SK-N-SH (cell line): ENCODE results near the gene P2RY8. TPM values are rescaled to one million over a fixed set of nuclear protein-coding genes. Genes with fewer than 3 reads are reported as not detected.

ENCODE experiments used
- CTCF ChIA-PET: fragments of 300-600, 350-600 bp; formaldehyde crosslinking; extraction: SDS; loops from one replicate; lab custom pipeline; 2021; lab: Yijun Ruan, JAX
- POLR2A ChIA-PET: fragments of 350-600 bp; sonication (Branson Sonifier 250); formaldehyde crosslinking; extraction: SDS; loops from one replicate; lab custom pipeline; 2020; ENCODE audit warnings: antibody characterized with exemption, inconsistent platforms; lab: Yijun Ruan, JAX
- DNase-seq: peaks from one replicate; pipeline ENCODE4 v3.0.0; 2012
- H2AFZ ChIP-seq: fragments of 200-600 bp; sonication (generic); 2 replicates; pipeline ENCODE4 v1.8.1; 2016; ENCODE audit warnings: antibody characterized with exemption, mild to moderate bottlenecking, low read depth
- H3F3A ChIP-seq: fragments of 200-600 bp; sonication (generic); replicated peaks from 2 replicates; pipeline ENCODE3; 2016; ENCODE audit warnings: antibody characterized with exemption, mild to moderate bottlenecking; ENCODE audit not compliant: insufficient read depth
- H3K27ac ChIP-seq, 2 experiments: fragments of 200-500 bp in 1 of 2; fragments of 200-600 bp in 1 of 2; sonication (Bioruptor generic) in 1 of 2; sonication (generic), shearing (Covaris generic) in 1 of 2; 2 replicates each; pipeline versions ENCODE4 v1.5.1 to v1.6.1; 2014 to 2016; ENCODE audit warnings: low read depth in 2 of 2, inconsistent platforms in 1 of 2, low read length in 1 of 2, mild to moderate bottlenecking in 1 of 2, mixed read lengths in 1 of 2
- H3K27me3 ChIP-seq: fragments of 200-600 bp; sonication (generic), shearing (Covaris generic); 2 replicates; pipeline ENCODE4 v1.6.1; 2016; ENCODE audit warnings: mixed run types; ENCODE audit not compliant: insufficient read depth
- H3K36me3 ChIP-seq, 2 experiments: fragments of 200-500 bp in 1 of 2; fragments of 200-600 bp in 1 of 2; sonication (Bioruptor generic) in 1 of 2; sonication (generic) in 1 of 2; replicated peaks in 1 of 2; 2 replicates each; pipeline versions ENCODE3 to v1.5.1; 2014 to 2016; ENCODE audit warnings: low read length in 1 of 2, mild to moderate bottlenecking in 1 of 2; ENCODE audit not compliant: insufficient read depth in 2 of 2, control insufficient read depth in 1 of 2
- H3K4me1 ChIP-seq, 2 experiments: fragments of 200-500 bp in 1 of 2; fragments of 200-600 bp in 1 of 2; sonication (Bioruptor generic) in 1 of 2; sonication (generic), shearing (Covaris generic) in 1 of 2; 2 replicates each; pipeline versions ENCODE4 v1.5.1 to v1.6.1; 2014 to 2016; ENCODE audit warnings: low read depth in 1 of 2, low read length in 1 of 2, mixed run types in 1 of 2; ENCODE audit not compliant: insufficient read depth in 2 of 2, control insufficient read depth in 1 of 2
- H3K4me2 ChIP-seq: fragments of 200-600 bp; sonication (generic), shearing (Covaris generic); 2 replicates; pipeline ENCODE4 v1.6.1; 2017; ENCODE audit warnings: mixed run types
- H3K4me3 ChIP-seq, 2 experiments: fragments of 200-500 bp in 1 of 2; fragments of 200-600 bp in 1 of 2; sonication (Bioruptor generic) in 1 of 2; sonication (generic), shearing (Covaris generic) in 1 of 2; 2 replicates each; pipeline versions ENCODE4 v1.5.1 to v1.8.1; 2014 to 2016; ENCODE audit warnings: low read depth in 2 of 2, inconsistent platforms in 1 of 2, low read length in 1 of 2, mild to moderate bottlenecking in 1 of 2, mixed read lengths in 1 of 2, moderate library complexity in 1 of 2
- H3K79me2 ChIP-seq: fragments of 200-600 bp; sonication (generic); 2 replicates; pipeline ENCODE4 v1.8.1; 2017; ENCODE audit warnings: mild to moderate bottlenecking; ENCODE audit not compliant: insufficient read depth
- H3K9ac ChIP-seq: fragments of 200-600 bp; sonication (generic); 2 replicates; pipeline ENCODE4 v1.6.1; 2017; ENCODE audit warnings: mixed run types
- H3K9me2 ChIP-seq: fragments of 200-600 bp; sonication (generic); 2 replicates; pipeline ENCODE4 v1.6.1; 2017; ENCODE audit warnings: mixed run types
- H3K9me3 ChIP-seq: fragments of 200-600 bp; sonication (generic); 2 replicates; pipeline ENCODE4 v1.6.1; 2017; ENCODE audit warnings: mixed run types, mild to moderate bottlenecking, moderate library complexity
- H4K20me1 ChIP-seq: fragments of 200-600 bp; sonication (generic); 2 replicates; pipeline ENCODE4 v1.6.1; 2017; ENCODE audit warnings: mild to moderate bottlenecking, mixed run types; ENCODE audit not compliant: insufficient read depth
- ELF1 ChIP-seq: IDR thresholded peaks from 2 replicates; pipeline ENCODE4 v1.4.0; 2012
- EZH2phosphoT487 ChIP-seq: fragments of 200-600 bp; sonication (generic); IDR thresholded peaks from 2 replicates; pipeline ENCODE4 v1.6.1; 2017; ENCODE audit warnings: low read depth, mixed run types, mild to moderate bottlenecking, antibody characterized with exemption, moderate library complexity, borderline replicate concordance
- FOSL2 ChIP-seq: IDR thresholded peaks from 2 replicates; pipeline ENCODE4 v1.4.0; 2012; ENCODE audit warnings: low read depth, mild to moderate bottlenecking, moderate library complexity, borderline replicate concordance
- FOXJ3 ChIP-seq: sonication (generic); formaldehyde crosslinking; IDR thresholded peaks from 2 replicates; pipeline ENCODE4 v1.5.1; 2020; ENCODE audit warnings: mild to moderate bottlenecking, missing genetic modification reagents
- GATA2 ChIP-seq: sonication (generic); formaldehyde crosslinking; IDR thresholded peaks from 2 replicates; pipeline ENCODE4 v1.5.0; 2020; ENCODE audit warnings: mild to moderate bottlenecking, missing genetic modification reagents
- IRF3 ChIP-seq: fragments of 150-350 bp; IDR thresholded peaks from 2 replicates; pipeline ENCODE4 v1.6.1; 2016; ENCODE audit warnings: mild to moderate bottlenecking, low read depth, low read length
- JUND ChIP-seq: IDR thresholded peaks from 2 replicates; pipeline ENCODE4 v1.4.0; 2012
- MAX ChIP-seq: IDR thresholded peaks from 2 replicates; pipeline ENCODE4 v1.4.0; 2012; ENCODE audit warnings: low read depth
- MXI1 ChIP-seq: IDR thresholded peaks from 2 replicates; pipeline ENCODE4 v1.6.1; 2012; ENCODE audit warnings: mild to moderate bottlenecking, low read depth, low read length, improper control_type of control experiment
- NFIC ChIP-seq: IDR thresholded peaks from 2 replicates; pipeline ENCODE4 v1.4.0; 2012; ENCODE audit warnings: borderline replicate concordance
- NRF1 ChIP-seq: IDR thresholded peaks from 2 replicates; pipeline ENCODE4 v1.6.1; 2012; ENCODE audit warnings: low read depth, mild to moderate bottlenecking, low read length
- POLR2AphosphoS5 ChIP-seq: IDR thresholded peaks from 2 replicates; pipeline ENCODE4 v1.6.1; 2012; ENCODE audit warnings: low read depth, low read length
- RAD21 ChIP-seq: IDR thresholded peaks from 2 replicates; pipeline ENCODE4 v1.6.1; 2012; ENCODE audit warnings: mild to moderate bottlenecking, low read length
- REST ChIP-seq: IDR thresholded peaks from 2 replicates; pipeline ENCODE4 v1.6.1; 2012; ENCODE audit warnings: mild to moderate bottlenecking, low read depth, low read length, moderate library complexity
- RFX5 ChIP-seq: IDR thresholded peaks from 2 replicates; pipeline ENCODE4 v1.6.1; 2012; ENCODE audit warnings: mild to moderate bottlenecking, improper control_type of control experiment, low read length
- RXRA ChIP-seq: IDR thresholded peaks from 2 replicates; pipeline ENCODE4 v1.4.0; 2012; ENCODE audit warnings: low read depth, mild to moderate bottlenecking, borderline replicate concordance
- SMC3 ChIP-seq: IDR thresholded peaks from 2 replicates; pipeline ENCODE4 v1.6.1; 2012; ENCODE audit warnings: low read depth, low read length, improper control_type of control experiment
- USF1 ChIP-seq: IDR thresholded peaks from 2 replicates; pipeline ENCODE4 v1.4.0; 2012; ENCODE audit warnings: low read depth, borderline replicate concordance
- USF2 ChIP-seq: fragments of 150-350 bp; IDR thresholded peaks from 2 replicates; pipeline ENCODE4 v1.6.1; 2017; ENCODE audit warnings: antibody characterized with exemption, low read length, low read depth, borderline replicate concordance
- WGBS: methylation state at CpG from one replicate; pipeline ENCODE4 v1.1.6; 2017; ENCODE audit warnings: low lambda C conversion rate; 5-methylcytosine and 5-hydroxymethylcytosine counted together
- polyA plus RNA-seq, 3 experiments: library from polyadenylated mRNA; depleted of rRNA; stranded (reverse); fragments of >200 nt; gene quantifications; 2 replicates each; pipeline ENCODE4 v1.2.3, GENCODE V29; 2012

Gene P2RY8
- polyA plus RNA-seq, 1 of the 3 experiments (the other 2 are of a cell fraction), result 0.08 TPM

GRCh38 chrX:1506916-1507315 is 30.1 kb downstream of the P2RY8 start:
- no peak for DNase-seq
- H4K20me1 ChIP-seq, result no peaks in the 10 kb centered on the region

GRCh38 chrX:1502853-1503252 is 34.1 kb downstream of the P2RY8 start:
- CTCF ChIA-PET, result no interaction called here
- no peaks in the 10 kb centered on the region for H4K20me1 ChIP-seq
- DNase-seq, result no peak
- 42% methylated on average over 7 of the region's 8 CpGs for WGBS
- H3K4me3 ChIP-seq, result no peak overlapping the region
- H3F3A ChIP-seq, result no peaks in the 10 kb centered on the region
- POLR2A ChIA-PET, result no interaction called here
- no peak overlapping the region for H3K9ac ChIP-seq
- no peak overlapping the region for H3K4me2 ChIP-seq
- no peaks in the 10 kb centered on the region for H3K36me3 ChIP-seq
- no peaks in the 10 kb centered on the region for H3K79me2 ChIP-seq
- H2AFZ ChIP-seq, result no peak overlapping the region
- H3K9me2 ChIP-seq, result no peaks in the 10 kb centered on the region
- H3K4me1 ChIP-seq, result no peaks in the 10 kb centered on the region
- TF ChIP-seq GATA2 (CRISPR knock-in tag), result no peak
- no peak for TF ChIP-seq USF1
- no peak for TF ChIP-seq POLR2AphosphoS5
- TF ChIP-seq USF2, result no peak
- no peak for TF ChIP-seq MAX
- TF ChIP-seq SMC3, result no peak
- no peak for TF ChIP-seq RXRA
- no peak for TF ChIP-seq FOXJ3
- TF ChIP-seq ELF1, result no peak
- no peak for TF ChIP-seq REST
- no peak for TF ChIP-seq JUND
- H3K9me3 ChIP-seq, result no peaks in the 10 kb centered on the region
- H3K27ac ChIP-seq, result no peak overlapping the region
- no peaks in the 10 kb centered on the region; the same call in 1 of the 2 replicates for H3K27me3 ChIP-seq

More at GRCh38 chrX:1506916-1507315, 30.1 kb downstream of the P2RY8 start:
- POLR2A ChIA-PET, result no interaction called here
- peaks cover 6% of the 10 kb centered on the region; the same call in 1 of the 2 replicates for H3K27me3 ChIP-seq
- no peaks in the 10 kb centered on the region for H3K4me1 ChIP-seq
- CTCF ChIA-PET, result no interaction called here
- H3K4me3 ChIP-seq, result no peak overlapping the region
- no peak for TF ChIP-seq SMC3
- no peak for TF ChIP-seq RAD21
- TF ChIP-seq MXI1, result no peak
- no peak for TF ChIP-seq IRF3
- no peak for TF ChIP-seq FOXJ3
- no peak for TF ChIP-seq USF2
- no peak for TF ChIP-seq NRF1
- no peak for TF ChIP-seq NFIC
- TF ChIP-seq ELF1, result no peak
- TF ChIP-seq EZH2phosphoT487, result no peak
- TF ChIP-seq FOSL2, result no peak
- TF ChIP-seq RFX5, result no peak
- H3K9me3 ChIP-seq, result no peaks in the 10 kb centered on the region
- no peaks in the 10 kb centered on the region for H3F3A ChIP-seq
- no peaks in the 10 kb centered on the region for H3K36me3 ChIP-seq
- no peaks in the 10 kb centered on the region for H3K79me2 ChIP-seq
- no peak overlapping the region for H3K27ac ChIP-seq
- H3K9me2 ChIP-seq, result no peaks in the 10 kb centered on the region
- H2AFZ ChIP-seq, result no peak overlapping the region
- H3K4me2 ChIP-seq, result no peak overlapping the region
- 48% methylated on average over 14 of the region's 15 CpGs for WGBS
- no peak overlapping the region for H3K9ac ChIP-seq
